Prostate gland (tissue), 2 donors: ENCODE data around the gene CRYM. TPM values are rescaled to one million over a fixed set of nuclear protein-coding genes. Genes with fewer than 3 reads are reported as not detected.
"Not testable (repeated sequence)": the region's sequence is repeated elsewhere in the genome, so short reads cannot be mapped to it uniquely, and the experiment has no call there.

Source experiments
- DNase-seq: peaks from one replicate; pipeline ENCODE4 v3.0.0-alpha.2; 2019; ENCODE audit warnings: low spot score
- H3K27ac ChIP-seq, 2 donors: fragments of 200-600 bp; sonication (generic); 2 replicates each; pipeline ENCODE4 v1.5.1; 2017 to 2019
- H3K27me3 ChIP-seq: fragments of 200-600 bp; sonication (generic); replicated peaks from 2 replicates; pipeline ENCODE4 v1.5.1; 2019; ENCODE audit not compliant: insufficient read depth
- H3K36me3 ChIP-seq, 2 donors: fragments of 200-600 bp; sonication (generic); 1 replicate in 1 of 2; 2 replicates in 1 of 2; pipeline versions ENCODE4 v1.5.1 to v1.8.1; 2017 to 2019
- H3K4me1 ChIP-seq: fragments of 200-600 bp; sonication (generic); replicated peaks from 2 replicates; pipeline ENCODE4 v1.5.1; 2019
- H3K4me3 ChIP-seq, 2 donors: fragments of 200-600 bp; sonication (generic); 2 replicates each; pipeline ENCODE4 v1.5.1; 2017 to 2019
- H3K9me3 ChIP-seq: fragments of 200-600 bp; sonication (generic); 2 replicates; pipeline ENCODE4 v1.5.1; 2017
- POLR2A ChIP-seq: fragments of 450-650 bp; IDR thresholded peaks from one replicate; pipeline ENCODE4 v1.6.1; 2016; ENCODE audit warnings: antibody characterized with exemption, mild to moderate bottlenecking
- POLR2AphosphoS5 ChIP-seq: sonication (generic); formaldehyde crosslinking; IDR thresholded peaks from one replicate; pipeline ENCODE4 v1.6.1; 2017; ENCODE audit warnings: antibody characterized with exemption
- WGBS: methylation state at CpG from one replicate; pipeline ENCODE4 v1.1.5; 2018; 5-methylcytosine and 5-hydroxymethylcytosine counted together
- intact Hi-C: fragments of 100-400 bp; cut with DNase I; formaldehyde crosslinking; loops from one replicate; pipeline ENCODE4 v1.14.2; 2022
- total RNA-seq, 2 donors: library from RNA; depleted of rRNA; stranded (reverse); fragments of >200 nt; gene quantifications; one replicate each; pipeline ENCODE4 v1.1.0, GENCODE V29; 2016
- TF ChIP-seq, protein P1 (sequence below), 4 experiments: fragments of 200-600 bp in 2 of 4; fragments of 450-650 bp in 2 of 4; sonication (generic) in 2 of 4; IDR thresholded peaks; 1 replicate in 3 of 4; 2 replicates in 1 of 4; pipeline ENCODE4 v1.5.1; 2016 to 2019; ENCODE audit warnings: antibody characterized with exemption in 4 of 4, mild to moderate bottlenecking in 2 of 4, moderate library complexity in 2 of 4

CRYM gene
- total RNA-seq, 2 donors from 2014 or later = 44.3 to 59.5 TPM

GRCh38 chr16:21302454-21302853 is 24.4 kb upstream of the CRYM start:
- Histone ChIP-seq H3K9me3 (no peaks in the 10 kb centered on the region), H3K36me3 (no peaks in the 10 kb centered on the region), H3K4me3 (no peak overlapping the region), H3K27ac (no peak overlapping the region), H3K4me1 (no peaks in the 10 kb centered on the region), H3K27me3 (no peaks in the 10 kb centered on the region)
- WGBS = 38% methylated on average over 3 of the region's 3 CpGs
- TF ChIP-seq POLR2AphosphoS5 = no peak
- TF ChIP-seq POLR2A = no peak
- TF ChIP-seq, protein P1, sequence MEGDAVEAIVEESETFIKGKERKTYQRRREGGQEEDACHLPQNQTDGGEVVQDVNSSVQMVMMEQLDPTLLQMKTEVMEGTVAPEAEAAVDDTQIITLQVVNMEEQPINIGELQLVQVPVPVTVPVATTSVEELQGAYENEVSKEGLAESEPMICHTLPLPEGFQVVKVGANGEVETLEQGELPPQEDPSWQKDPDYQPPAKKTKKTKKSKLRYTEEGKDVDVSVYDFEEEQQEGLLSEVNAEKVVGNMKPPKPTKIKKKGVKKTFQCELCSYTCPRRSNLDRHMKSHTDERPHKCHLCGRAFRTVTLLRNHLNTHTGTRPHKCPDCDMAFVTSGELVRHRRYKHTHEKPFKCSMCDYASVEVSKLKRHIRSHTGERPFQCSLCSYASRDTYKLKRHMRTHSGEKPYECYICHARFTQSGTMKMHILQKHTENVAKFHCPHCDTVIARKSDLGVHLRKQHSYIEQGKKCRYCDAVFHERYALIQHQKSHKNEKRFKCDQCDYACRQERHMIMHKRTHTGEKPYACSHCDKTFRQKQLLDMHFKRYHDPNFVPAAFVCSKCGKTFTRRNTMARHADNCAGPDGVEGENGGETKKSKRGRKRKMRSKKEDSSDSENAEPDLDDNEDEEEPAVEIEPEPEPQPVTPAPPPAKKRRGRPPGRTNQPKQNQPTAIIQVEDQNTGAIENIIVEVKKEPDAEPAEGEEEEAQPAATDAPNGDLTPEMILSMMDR (IDR thresholded peaks at IDR 0.05) = no peak
- intact Hi-C loops = loop anchor here (5.0 to 10.0 kb wide), 2 partner anchors 118 to 1375 kb away; no protein-coding TSS in a partner anchor
- no peak for DNase-seq

GRCh38 chr16:21301895-21302291 is 23.8 kb upstream of the CRYM start:
- Histone ChIP-seq H3K27ac (peak overlapping the region; percentile 75 to 81), H3K4me1 (no peaks in the 10 kb centered on the region)

DNA sequence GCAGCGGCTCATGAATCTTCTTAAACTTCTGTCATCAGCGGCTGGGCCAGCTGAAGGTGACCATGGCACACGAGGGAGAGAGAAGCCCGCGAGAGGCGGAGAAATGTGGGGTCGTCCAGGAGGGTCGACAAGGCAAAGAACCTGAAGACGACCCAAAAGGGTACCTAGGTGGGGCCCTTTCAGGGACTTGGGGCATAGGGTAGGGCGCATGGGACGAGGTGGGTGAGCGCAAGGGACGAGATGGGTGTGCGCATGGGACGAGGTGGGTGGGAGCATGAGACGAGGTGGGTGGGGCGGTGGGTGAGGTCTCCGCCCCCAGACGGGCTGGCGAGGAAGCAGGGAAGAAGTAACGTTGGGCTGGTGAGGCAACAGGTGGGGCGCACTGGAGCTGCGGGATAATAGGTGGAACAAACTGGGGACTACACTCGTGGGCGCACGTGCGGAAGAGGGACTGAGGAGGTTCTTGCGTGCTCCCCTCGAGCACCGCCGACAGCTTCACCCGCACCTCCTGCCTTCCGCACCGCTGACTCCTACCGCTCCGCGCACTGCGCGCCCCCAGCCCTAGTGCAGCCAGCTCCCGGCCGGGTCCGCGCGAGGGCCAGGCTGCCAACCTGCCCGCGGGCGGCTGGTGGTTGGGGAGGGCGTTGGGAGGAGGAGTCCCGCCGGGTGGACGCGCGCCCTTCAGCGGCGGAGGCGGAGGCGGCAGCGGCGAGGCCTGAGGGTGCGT is 23.2 kb upstream of the CRYM start:
- intact Hi-C loops = loop anchor here (2.0 to 10.0 kb wide), 3 partner anchors 117 to 1376 kb away; partner anchors contain the start of gene LDAF1
- H3K4me1 ChIP-seq = no peaks in the 10 kb centered on the region
- TF ChIP-seq POLR2A (peak; percentile 69), POLR2AphosphoS5 (peak; percentile 32)
- TF ChIP-seq, protein P1 (IDR thresholded peaks at IDR 0.05) = peak in 1 of 4 experiments; percentile 43
- no peaks in the 10 kb centered on the region for H3K27me3 ChIP-seq
- DNase-seq = peak; percentile 88
- H3K36me3 ChIP-seq = no peaks in the 10 kb centered on the region
- peak overlapping the region; percentile 41 to 59 for H3K4me3 ChIP-seq
- no peaks in the 10 kb centered on the region for H3K9me3 ChIP-seq
- peak overlapping the region; percentile 75 to 81 for H3K27ac ChIP-seq
- WGBS = under 1% methylated on average over 42 of the region's 60 CpGs

More at GRCh38 chr16:21301895-21302291, 23.8 kb upstream of the CRYM start:
- no peaks in the 10 kb centered on the region for H3K36me3 ChIP-seq
- intact Hi-C loops = loop anchor here (2.0 to 10.0 kb wide), 3 partner anchors 117 to 1375 kb away; partner anchors contain the start of gene LDAF1
- WGBS = 2% methylated on average over 16 of the region's 17 CpGs
- no peaks in the 10 kb centered on the region for H3K9me3 ChIP-seq
- no peak for DNase-seq
- no peaks in the 10 kb centered on the region for H3K27me3 ChIP-seq
- H3K4me3 ChIP-seq = peak overlapping the region; percentile 41 to 59
- TF ChIP-seq, protein P1 (IDR thresholded peaks at IDR 0.05) = no peak
- TF ChIP-seq POLR2AphosphoS5 (no peak), POLR2A (no peak)

DNA sequence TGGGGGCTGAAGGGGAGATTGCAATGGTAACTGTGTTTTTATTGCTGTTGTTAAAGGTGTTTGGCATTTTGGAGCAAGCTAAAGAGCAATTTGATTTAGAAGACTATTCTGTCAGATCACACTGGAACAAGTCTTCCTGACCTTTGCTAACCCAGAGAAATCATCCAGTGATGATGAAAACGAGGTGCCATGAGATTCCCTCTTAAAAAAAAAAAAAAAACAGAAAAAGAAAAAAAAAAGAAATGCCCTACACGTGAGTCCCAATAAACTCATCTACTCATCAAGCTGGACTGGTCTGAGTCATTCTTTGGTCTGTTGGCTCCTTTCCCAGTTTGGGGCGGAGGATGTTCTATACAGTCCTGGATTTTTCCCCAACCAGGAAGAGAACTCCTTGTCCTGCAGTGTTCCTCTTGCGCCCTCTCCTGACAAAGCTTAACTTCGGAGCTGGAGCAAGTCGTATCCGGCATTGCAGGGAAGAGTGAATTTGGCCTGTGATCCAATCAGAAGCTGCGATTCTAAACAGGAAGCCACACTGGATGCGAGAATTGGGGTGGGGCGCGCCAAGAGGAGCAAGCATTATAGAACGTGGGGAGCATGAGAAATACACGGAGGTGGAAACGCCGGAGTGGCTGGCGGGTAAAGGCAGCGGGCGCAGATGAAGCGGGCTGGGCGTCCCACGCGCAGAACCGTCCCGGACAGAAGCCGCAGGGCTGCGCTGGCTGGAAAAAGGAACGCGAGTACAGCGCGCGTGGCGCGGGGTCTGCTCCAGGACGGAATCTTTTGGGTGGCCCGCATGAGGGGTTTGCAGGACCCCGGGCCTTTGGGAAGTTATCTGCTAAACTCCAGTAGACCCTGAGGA is 22.4 kb upstream of the CRYM start:
- Histone ChIP-seq H3K9me3 (no peaks in the 10 kb centered on the region), H3K36me3 (no peaks in the 10 kb centered on the region), H3K4me3 (peak overlapping the region; percentile 41 to 59), H3K27me3 (no peaks in the 10 kb centered on the region), H3K27ac (peak overlapping the region; percentile 75 to 81), H3K4me1 (no peaks in the 10 kb centered on the region)
- WGBS = under 1% methylated on average over 36 of the region's 36 CpGs
- intact Hi-C loops = loop anchor here (2.0 to 10.0 kb wide), 3 partner anchors 116 to 1377 kb away; partner anchors contain the start of gene LDAF1
- peak; percentile 99 for DNase-seq
- TF ChIP-seq, protein P1 (IDR thresholded peaks at IDR 0.05) = peak; percentile 54 to 98 (median 91)
- TF ChIP-seq POLR2A (peak; percentile 78), POLR2AphosphoS5 (peak; percentile 99)

- H3K4me3 ChIP-seq, H3K9me3 ChIP-seq, DNase-seq, H3K27me3 ChIP-seq, H3K36me3 ChIP-seq, H3K27ac ChIP-seq, H3K4me1 ChIP-seq, intact Hi-C loops: not testable (repeated sequence)
- WGBS = 90% methylated on average over 3 of the region's 3 CpGs
Measured at GRCh38 chr16:21289789-21290188, 11.7 kb upstream of the CRYM start.
